Activated T-cell treated with anti-CD3 and anti-CD28 coated beads, Interleukin-2, amount 50 U/mL, for 72 hours (primary cell): Measurements from ENCODE around the gene DPM2. TPM values are rescaled to one million over a fixed set of nuclear protein-coding genes. Genes with fewer than 3 reads are reported as not detected.

ENCODE experiments used
- ATAC-seq, 2 donors: fragments of 150-1000 bp; cut with Tn5 transposase; replicated peaks in 1 of 2; 2 replicates each; pipeline ENCODE4 v1.10.0; 2021; ENCODE audit warnings: moderate library complexity in 2 of 2, mild to moderate bottlenecking in 1 of 2
- DNase-seq, 2 donors: peaks; one replicate each; pipeline ENCODE4 v3.0.0; 2021 to 2022; ENCODE audit warnings: mixed read lengths in 1 of 2
- H3K27ac Mint-ChIP-seq: one replicate; pipeline ENCODE4 v1.8.0; 2022; ENCODE audit warnings: mild to moderate bottlenecking, moderate library complexity, mixed read lengths
- H3K27me3 Mint-ChIP-seq: one replicate; pipeline ENCODE4 v1.8.0; 2022; ENCODE audit warnings: low read depth, mixed read lengths
- H3K36me3 Mint-ChIP-seq, 2 donors: one replicate each; pipeline ENCODE4 v1.8.0; 2022; ENCODE audit warnings: mixed read lengths in 2 of 2, mild to moderate bottlenecking in 1 of 2; ENCODE audit not compliant: insufficient read depth in 2 of 2
- H3K4me1 Mint-ChIP-seq: one replicate; pipeline ENCODE4 v1.8.0; 2022; ENCODE audit warnings: low read depth, mixed read lengths
- H3K4me3 Mint-ChIP-seq, 2 donors: one replicate each; pipeline ENCODE4 v1.8.0; 2022; ENCODE audit warnings: mild to moderate bottlenecking in 2 of 2, mixed read lengths in 2 of 2, moderate library complexity in 2 of 2
- H3K9me3 Mint-ChIP-seq, 2 donors: one replicate each; pipeline ENCODE4 v1.8.0; 2022; ENCODE audit warnings: mixed read lengths in 2 of 2
- total RNA-seq, 2 donors: library from RNA; stranded (reverse); gene quantifications; one replicate each; pipeline ENCODE4 v1.2.3, GENCODE V29; 2022

Gene DPM2
- total RNA-seq, 2 donors from 2014 or later: 44.2 to 51.1 TPM

GRCh38 chr9:127912296-127912695 lies 25.4 kb downstream of the DPM2 start:
- DNase-seq (no peak), ATAC-seq (no peak)
- Mint-ChIP-seq H3K9me3 (no peaks in the 10 kb centered on the region), H3K27ac (peak overlapping the region; percentile 42), H3K4me1 (peaks cover 53% of the 10 kb centered on the region), H3K4me3 (no peak overlapping the region), H3K36me3 (peaks cover 0 to 2% of the 10 kb centered on the region in 2 donors), H3K27me3 (no peaks in the 10 kb centered on the region)

GRCh38 chr9:127910613-127911205 lies 26.9 kb downstream of the DPM2 start:
- ATAC-seq (no peak), DNase-seq (no peak)
- H3K4me3 Mint-ChIP-seq: peak overlapping the region; percentile 36 to 60

GRCh38 chr9:127909839-127910273 lies 27.8 kb downstream of the DPM2 start:
- Mint-ChIP-seq H3K4me1 (peaks cover 61% of the 10 kb centered on the region), H3K36me3 (peaks cover 0 to 4% of the 10 kb centered on the region in 2 donors), H3K27ac (no peak overlapping the region), H3K27me3 (no peaks in the 10 kb centered on the region), H3K9me3 (no peaks in the 10 kb centered on the region), H3K4me3 (no peak overlapping the region)
- ATAC-seq (no peak), DNase-seq (no peak)

More at GRCh38 chr9:127910613-127911205, 26.9 kb downstream of the DPM2 start:
- Mint-ChIP-seq H3K27ac (peak overlapping the region; percentile 74), H3K4me1 (peaks cover 61% of the 10 kb centered on the region), H3K36me3 (peaks cover 0 to 2% of the 10 kb centered on the region in 2 donors), H3K27me3 (no peaks in the 10 kb centered on the region), H3K9me3 (no peaks in the 10 kb centered on the region)

- Mint-ChIP-seq H3K27ac (no peak overlapping the region), H3K4me3 (no peak overlapping the region), H3K4me1 (peaks cover 63% of the 10 kb centered on the region), H3K27me3 (no peaks in the 10 kb centered on the region), H3K9me3 (no peaks in the 10 kb centered on the region), H3K36me3 (peaks cover 0 to 4% of the 10 kb centered on the region in 2 donors)
- DNase-seq: no peak
- no peak for ATAC-seq
Observed at GRCh38 chr9:127908660-127908926, 29.1 kb downstream of the DPM2 start.

- peaks cover 0 to 4% of the 10 kb centered on the region in 2 donors for H3K36me3 Mint-ChIP-seq
- H3K4me1 Mint-ChIP-seq: peaks cover 65% of the 10 kb centered on the region
- no peaks in the 10 kb centered on the region for H3K9me3 Mint-ChIP-seq
- no peak overlapping the region for H3K4me3 Mint-ChIP-seq
- no peaks in the 10 kb centered on the region for H3K27me3 Mint-ChIP-seq
- H3K27ac Mint-ChIP-seq: no peak overlapping the region
- ATAC-seq (no peak), DNase-seq (no peak)
Observed at GRCh38 chr9:127907867-127908659, 29.6 kb downstream of the DPM2 start.

- Mint-ChIP-seq H3K9me3 (no peaks in the 10 kb centered on the region), H3K27me3 (no peaks in the 10 kb centered on the region), H3K4me3 (peak overlapping the region; percentile 93 to 99), H3K27ac (peak overlapping the region; percentile 100), H3K36me3 (peaks cover 0 to 2% of the 10 kb centered on the region in 2 donors), H3K4me1 (peaks cover 54% of the 10 kb centered on the region)
- ATAC-seq (peak; percentile 49 to 59), DNase-seq (peak; percentile 62 to 71)
Observed at GRCh38 chr9:127905788-127906191, 31.9 kb downstream of the DPM2 start.

GRCh38 chr9:127905004-127905728 lies 32.5 kb downstream of the DPM2 start:
- H3K36me3 Mint-ChIP-seq: peaks cover 0 to 2% of the 10 kb centered on the region in 2 donors
- H3K27me3 Mint-ChIP-seq: no peaks in the 10 kb centered on the region
- peaks cover 49% of the 10 kb centered on the region for H3K4me1 Mint-ChIP-seq
- peak; percentile 66 to 71 for ATAC-seq
- H3K4me3 Mint-ChIP-seq: peak overlapping the region; percentile 93 to 99
- peak overlapping the region; percentile 100 for H3K27ac Mint-ChIP-seq
- no peaks in the 10 kb centered on the region for H3K9me3 Mint-ChIP-seq
- peak; percentile 66 to 69 for DNase-seq

- ATAC-seq (peak in 1 of 2 donors; percentile 1), DNase-seq (no peak)
- peaks cover 0 to 2% of the 10 kb centered on the region in 2 donors for H3K36me3 Mint-ChIP-seq
- H3K27ac Mint-ChIP-seq: peak overlapping the region; percentile 100
- H3K9me3 Mint-ChIP-seq: no peaks in the 10 kb centered on the region
- no peaks in the 10 kb centered on the region for H3K27me3 Mint-ChIP-seq
- H3K4me3 Mint-ChIP-seq: peak overlapping the region; percentile 93 to 99
- H3K4me1 Mint-ChIP-seq: peaks cover 49% of the 10 kb centered on the region
Observed at GRCh38 chr9:127904561-127905003, 33.1 kb downstream of the DPM2 start.

- Mint-ChIP-seq H3K9me3 (no peaks in the 10 kb centered on the region), H3K4me1 (peaks cover 49% of the 10 kb centered on the region), H3K27me3 (no peaks in the 10 kb centered on the region), H3K27ac (peak overlapping the region; percentile 100), H3K4me3 (peak overlapping the region; percentile 93 to 99), H3K36me3 (peaks cover 0 to 2% of the 10 kb centered on the region in 2 donors)
- ATAC-seq (peak; percentile 30 to 53), DNase-seq (peak; percentile 84 to 88)
Observed at GRCh38 chr9:127903557-127904475, 33.8 kb downstream of the DPM2 start.

- Mint-ChIP-seq H3K4me1 (peaks cover 36% of the 10 kb centered on the region), H3K4me3 (peak within 1 kb of the TSS; percentile 91 to 92), H3K36me3 (peaks cover 8 to 20% of the 10 kb centered on the region in 2 donors), H3K27ac (peak within 1 kb of the TSS; percentile 46), H3K9me3 (no peaks in the 10 kb centered on the region), H3K27me3 (no peaks in the 10 kb centered on the region)
- DNase-seq (peak; percentile 81 to 88), ATAC-seq (peak; percentile 83 to 87)
Observed at GRCh38 chr9:127899128-127899943, 38.3 kb downstream of the DPM2 start, which contains the start of gene ST6GALNAC6. Gene ST6GALNAC6, minus strand, starts transcription at chr9:127899603. Its CDS starts 1,622 bp downstream, at chr9:127897981.

- H3K4me3 Mint-ChIP-seq: peak overlapping the region; percentile 84 to 88
- ATAC-seq: peak; percentile 10
- peaks cover 0 to 2% of the 10 kb centered on the region in 2 donors for H3K9me3 Mint-ChIP-seq
- H3K27me3 Mint-ChIP-seq: no peaks in the 10 kb centered on the region
- peaks cover 14 to 27% of the 10 kb centered on the region in 2 donors for H3K36me3 Mint-ChIP-seq
- H3K27ac Mint-ChIP-seq: no peak overlapping the region
- DNase-seq: peak in 1 of 2 donors; percentile 34
- H3K4me1 Mint-ChIP-seq: peaks cover 28% of the 10 kb centered on the region
Observed at GRCh38 chr9:127898433-127899127, 39.1 kb downstream of the DPM2 start.
